Measurements from ENCODE around the gene SLCO3A1.

Gene SLCO3A1

GRCh38 chr15:91891101-91891500, 37.6 kb downstream of the SLCO3A1 start:
- no peak overlapping the region for H3K4me2 ChIP-seq (ENCODE audit: low read length)
- H3K27me3 ChIP-seq (ENCODE audit: control insufficient read depth, insufficient read depth, low read length): no peaks in the 10 kb centered on the region
- H3K27ac ChIP-seq: no peak overlapping the region
- no peak overlapping the region for H3K4me3 ChIP-seq (ENCODE audit: low read depth, low read length)
- no peaks in the 10 kb centered on the region for H3K36me3 ChIP-seq (ENCODE audit: control insufficient read depth, insufficient read depth, low read length)
- H3K4me1 ChIP-seq: peaks cover 24% of the 10 kb centered on the region
- H3K9ac ChIP-seq: no peak overlapping the region
- no peak for TF ChIP-seq CTCF (IDR thresholded peaks at IDR 0.05)
- H2AFZ ChIP-seq: no peak overlapping the region
- peaks cover 15% of the 10 kb centered on the region for H3K79me2 ChIP-seq
- no peaks in the 10 kb centered on the region for H3K9me3 ChIP-seq (ENCODE audit: control insufficient read depth, low read length)

GRCh38 chr15:91891788-91892345, 38.4 kb downstream of the SLCO3A1 start:
- no peak overlapping the region for H3K9ac ChIP-seq

GRCh38 chr15:91892436-91892835, 38.9 kb downstream of the SLCO3A1 start:
- no peak overlapping the region for H3K9ac ChIP-seq
- H2AFZ ChIP-seq: no peak overlapping the region
- no peaks in the 10 kb centered on the region for H3K36me3 ChIP-seq (ENCODE audit: control insufficient read depth, insufficient read depth, low read length)
- peaks cover 18% of the 10 kb centered on the region for H3K79me2 ChIP-seq
- H3K9me3 ChIP-seq (ENCODE audit: control insufficient read depth, low read length): no peaks in the 10 kb centered on the region
- no peak overlapping the region for H3K4me3 ChIP-seq (ENCODE audit: low read depth, low read length)
- TF ChIP-seq CTCF (IDR thresholded peaks at IDR 0.05): no peak
- peak overlapping the region; percentile 29 for H3K27ac ChIP-seq
- H3K4me2 ChIP-seq (ENCODE audit: low read length): peak overlapping the region; percentile 43
- H3K4me1 ChIP-seq: peaks cover 17% of the 10 kb centered on the region
- no peaks in the 10 kb centered on the region for H3K27me3 ChIP-seq (ENCODE audit: control insufficient read depth, insufficient read depth, low read length)

More at GRCh38 chr15:91891788-91892345, 38.4 kb downstream of the SLCO3A1 start:
- no peaks in the 10 kb centered on the region for H3K27me3 ChIP-seq (ENCODE audit: control insufficient read depth, insufficient read depth, low read length)
- no peak overlapping the region for H3K4me3 ChIP-seq (ENCODE audit: low read depth, low read length)
- H3K27ac ChIP-seq: peak overlapping the region; percentile 29
- no peak for TF ChIP-seq CTCF (IDR thresholded peaks at IDR 0.05)
- H2AFZ ChIP-seq: no peak overlapping the region
- peaks cover 21% of the 10 kb centered on the region for H3K79me2 ChIP-seq
- H3K36me3 ChIP-seq (ENCODE audit: control insufficient read depth, insufficient read depth, low read length): no peaks in the 10 kb centered on the region
- H3K9me3 ChIP-seq (ENCODE audit: control insufficient read depth, low read length): no peaks in the 10 kb centered on the region
- no peak overlapping the region for H3K4me2 ChIP-seq (ENCODE audit: low read length)
- H3K4me1 ChIP-seq: peaks cover 21% of the 10 kb centered on the region

- Histone ChIP-seq H3K9me3 (ENCODE audit: control insufficient read depth, low read length) (no peaks in the 10 kb centered on the region), H3K9ac (no peak overlapping the region), H3K4me2 (ENCODE audit: low read length) (no peak overlapping the region), H3K4me1 (peaks cover 14% of the 10 kb centered on the region), H3K27ac (no peak overlapping the region), H3K27me3 (ENCODE audit: control insufficient read depth, insufficient read depth, low read length) (no peaks in the 10 kb centered on the region), H2AFZ (no peak overlapping the region), H3K4me3 (ENCODE audit: low read depth, low read length) (no peak overlapping the region), H3K79me2 (peaks cover 18% of the 10 kb centered on the region), H3K36me3 (ENCODE audit: control insufficient read depth, insufficient read depth, low read length) (no peaks in the 10 kb centered on the region)
- no peak for TF ChIP-seq CTCF (IDR thresholded peaks at IDR 0.05)
Measured at GRCh38 chr15:91894606-91895005, 41.1 kb downstream of the SLCO3A1 start.

- H3K9ac ChIP-seq: no peak overlapping the region
- TF ChIP-seq CTCF (IDR thresholded peaks at IDR 0.05): no peak
- H3K36me3 ChIP-seq (ENCODE audit: control insufficient read depth, insufficient read depth, low read length): no peaks in the 10 kb centered on the region
- H3K79me2 ChIP-seq: peaks cover 18% of the 10 kb centered on the region
- no peak overlapping the region for H3K4me3 ChIP-seq (ENCODE audit: low read depth, low read length)
- peaks cover 14% of the 10 kb centered on the region for H3K4me1 ChIP-seq
- no peak overlapping the region for H3K4me2 ChIP-seq (ENCODE audit: low read length)
- H2AFZ ChIP-seq: no peak overlapping the region
- H3K27me3 ChIP-seq (ENCODE audit: control insufficient read depth, insufficient read depth, low read length): no peaks in the 10 kb centered on the region
- H3K27ac ChIP-seq: no peak overlapping the region
- no peaks in the 10 kb centered on the region for H3K9me3 ChIP-seq (ENCODE audit: control insufficient read depth, low read length)
Measured at GRCh38 chr15:91895051-91895450, 41.5 kb downstream of the SLCO3A1 start.
